ENCODE measurements around the gene ABHD17A.
"Not testable (repeated sequence)": the region's sequence is repeated elsewhere in the genome, so short reads cannot be mapped to it uniquely, and the experiment has no call there.

ABHD17A gene

DNA sequence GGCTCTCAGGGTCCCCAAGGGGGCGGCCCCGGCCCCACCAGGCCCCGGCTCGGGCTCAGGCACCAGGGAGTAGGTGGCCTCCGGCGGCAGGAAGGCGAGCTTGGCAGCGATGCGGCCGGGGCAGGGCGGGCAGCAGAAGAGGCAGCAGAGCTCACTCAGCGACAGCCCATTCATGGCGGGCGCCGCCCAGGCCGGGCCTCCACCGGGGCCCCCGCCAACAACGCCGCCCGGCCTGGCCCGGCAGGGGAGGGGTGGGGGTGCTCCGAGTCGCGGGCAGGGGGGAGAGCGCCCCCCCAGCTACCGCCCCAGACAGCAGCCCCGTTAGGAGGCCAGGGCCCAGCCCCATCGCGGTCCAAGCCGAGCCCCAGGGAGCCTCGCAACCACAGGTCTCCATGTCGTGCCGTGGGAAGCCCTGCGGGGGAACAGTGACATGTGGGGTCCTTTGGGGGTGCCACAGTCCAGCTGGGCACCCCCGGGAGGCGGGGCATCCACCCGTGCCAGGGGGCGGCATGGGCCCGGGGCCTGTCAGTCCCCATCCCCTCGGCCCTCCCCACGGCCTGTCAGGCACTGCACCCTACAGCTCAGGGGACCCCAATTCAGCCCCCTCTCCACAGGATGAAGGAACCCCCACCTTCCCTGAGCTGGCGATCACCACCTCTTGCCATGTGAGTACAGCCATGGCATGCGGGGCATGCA is 3.8 kb downstream of the ABHD17A start:
- not testable (repeated sequence) for DNase-seq (ENCODE audit: low spot score)

DNA sequence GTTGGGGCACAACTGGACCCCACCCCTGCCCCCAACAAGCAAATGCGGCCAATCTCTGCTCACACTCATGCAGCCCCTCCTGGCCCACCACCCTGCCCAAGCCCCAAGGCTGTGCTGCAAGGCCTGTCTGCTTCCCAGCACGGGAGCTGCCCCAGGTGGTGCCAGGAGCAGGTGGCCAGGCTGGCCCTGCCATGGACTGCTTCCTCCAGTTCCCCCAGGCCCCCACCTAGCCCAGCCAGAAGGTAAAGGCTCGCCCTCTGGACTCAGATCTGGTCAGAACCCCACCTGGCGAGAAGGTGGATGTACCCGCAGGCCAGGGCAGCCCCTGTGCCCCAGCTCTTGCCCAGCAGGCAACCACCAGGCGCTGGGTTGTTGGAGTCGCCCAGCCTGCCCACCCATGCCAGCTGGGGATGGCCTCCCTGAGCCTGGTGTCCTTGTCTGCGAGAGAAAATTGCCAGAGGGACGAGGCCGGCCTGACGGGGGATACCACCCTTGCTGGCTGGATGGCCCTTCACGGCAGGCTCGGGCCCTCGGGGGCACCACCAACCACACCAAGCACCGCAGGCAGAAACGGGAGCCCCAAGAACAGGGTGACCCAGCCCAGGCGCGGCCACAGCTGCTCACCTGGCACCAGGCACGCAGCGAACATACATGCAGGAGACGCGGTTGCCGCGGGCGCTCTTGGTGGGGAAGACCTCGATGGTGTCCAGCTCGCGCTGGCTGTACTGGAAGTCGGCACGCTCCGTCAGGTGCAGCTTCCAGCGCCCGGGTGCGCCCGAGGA is 4.5 kb downstream of the ABHD17A start:
- DNase-seq (ENCODE audit: low spot score), result no peak

DNA sequence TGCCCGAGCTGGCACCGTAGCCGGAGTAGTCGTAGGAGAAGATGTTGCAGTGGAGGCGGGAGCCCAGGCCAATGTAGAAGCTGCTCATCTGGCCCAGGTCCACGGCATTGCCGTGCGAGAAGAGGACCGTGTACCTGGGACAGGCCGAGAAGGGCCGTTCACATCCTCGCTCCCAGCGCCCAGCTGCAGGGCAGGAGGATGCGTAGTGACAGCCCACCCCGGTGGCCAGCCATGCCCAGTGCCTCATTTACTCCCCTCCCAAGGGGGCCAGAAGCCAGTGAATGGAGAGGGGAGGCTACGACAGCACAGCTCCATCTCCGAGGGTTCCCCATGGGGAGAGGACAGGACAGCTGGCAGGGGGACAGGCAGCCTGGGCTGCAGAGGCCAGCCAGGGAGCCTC is 5.3 kb downstream of the ABHD17A start:
- DNase-seq (ENCODE audit: low spot score), result not testable (repeated sequence)

DNA sequence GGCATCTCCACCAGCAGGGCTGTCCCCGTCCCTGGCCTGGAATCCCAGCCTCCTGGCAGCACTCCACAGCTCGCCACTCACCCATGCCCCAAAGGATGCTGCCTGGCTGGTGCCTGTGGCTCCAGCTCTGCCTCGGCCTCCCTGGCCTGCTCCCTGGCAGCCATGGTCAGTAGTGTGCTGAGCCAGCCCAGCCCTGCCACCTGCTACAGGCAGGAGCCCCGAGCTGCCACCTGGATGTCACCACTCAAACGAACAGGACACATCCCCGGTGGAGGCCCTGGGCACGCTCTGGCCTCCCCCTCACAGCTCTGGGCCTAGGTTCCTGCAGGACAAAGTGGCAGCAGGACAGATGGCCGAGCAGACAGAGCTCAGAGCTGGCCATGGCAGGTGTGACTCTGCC is 6.7 kb downstream of the ABHD17A start:
- not testable (repeated sequence) for DNase-seq (ENCODE audit: low spot score)

DNA sequence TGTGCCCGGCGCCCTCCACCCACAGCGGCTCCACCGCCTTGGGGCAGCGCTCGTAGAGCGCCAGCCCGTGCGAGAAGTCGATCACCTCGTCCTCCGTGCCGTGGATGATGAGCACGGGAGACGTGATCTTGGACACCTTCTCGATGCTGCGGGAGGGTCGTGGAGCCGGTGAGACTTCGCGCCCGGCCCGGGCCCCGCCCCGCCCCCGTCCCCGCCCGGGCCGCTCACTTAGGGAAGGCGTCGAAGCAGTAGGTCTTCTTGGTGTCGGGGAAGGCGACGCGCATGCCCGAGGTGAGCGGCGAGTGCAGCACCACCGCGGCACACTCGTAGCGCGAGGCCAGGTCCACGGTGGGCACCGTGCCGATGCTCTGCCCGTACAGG is 8.0 kb downstream of the ABHD17A start:
- DNase-seq (ENCODE audit: low spot score), result not testable (repeated sequence)

DNA sequence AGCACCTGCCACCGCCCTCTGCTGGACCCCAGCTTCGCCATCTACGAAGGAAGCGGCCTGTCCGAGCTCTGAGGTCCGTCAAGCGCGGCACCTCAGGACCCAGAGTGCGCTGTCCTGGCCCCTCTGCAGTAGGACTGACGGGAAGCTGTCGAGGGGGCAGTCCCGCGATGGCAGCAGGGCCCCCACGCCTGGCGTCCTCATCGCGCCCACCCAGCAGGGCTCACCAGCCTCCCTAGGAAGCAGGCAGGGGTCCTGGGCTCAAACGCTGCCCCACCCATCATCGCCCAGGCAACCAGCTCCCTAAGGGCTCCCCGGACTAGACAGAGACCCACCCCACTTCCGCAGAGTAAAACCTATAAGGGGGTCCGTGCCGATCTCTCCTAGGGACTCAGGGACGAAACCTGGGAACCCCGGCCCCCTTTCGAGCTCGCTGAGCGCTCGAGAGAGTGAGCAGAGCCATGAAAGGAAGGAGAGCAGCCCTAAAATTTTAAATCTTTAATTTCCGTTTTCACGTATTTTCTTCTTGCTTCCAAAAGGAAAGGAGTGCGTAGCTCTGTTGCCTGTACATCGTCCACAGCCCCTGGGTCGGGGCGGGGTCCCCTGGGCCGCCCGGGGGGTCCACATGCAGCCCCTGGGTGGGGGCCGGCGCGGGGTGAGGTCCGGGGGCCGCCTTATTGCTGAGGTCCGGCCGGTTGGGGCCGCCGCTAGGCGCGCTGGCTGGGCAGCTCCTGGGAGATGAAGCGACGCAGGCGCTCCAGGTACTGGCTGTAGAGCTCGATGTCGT is 8.6 kb downstream of the ABHD17A start:
- not testable (repeated sequence) for DNase-seq (ENCODE audit: low spot score)

DNA sequence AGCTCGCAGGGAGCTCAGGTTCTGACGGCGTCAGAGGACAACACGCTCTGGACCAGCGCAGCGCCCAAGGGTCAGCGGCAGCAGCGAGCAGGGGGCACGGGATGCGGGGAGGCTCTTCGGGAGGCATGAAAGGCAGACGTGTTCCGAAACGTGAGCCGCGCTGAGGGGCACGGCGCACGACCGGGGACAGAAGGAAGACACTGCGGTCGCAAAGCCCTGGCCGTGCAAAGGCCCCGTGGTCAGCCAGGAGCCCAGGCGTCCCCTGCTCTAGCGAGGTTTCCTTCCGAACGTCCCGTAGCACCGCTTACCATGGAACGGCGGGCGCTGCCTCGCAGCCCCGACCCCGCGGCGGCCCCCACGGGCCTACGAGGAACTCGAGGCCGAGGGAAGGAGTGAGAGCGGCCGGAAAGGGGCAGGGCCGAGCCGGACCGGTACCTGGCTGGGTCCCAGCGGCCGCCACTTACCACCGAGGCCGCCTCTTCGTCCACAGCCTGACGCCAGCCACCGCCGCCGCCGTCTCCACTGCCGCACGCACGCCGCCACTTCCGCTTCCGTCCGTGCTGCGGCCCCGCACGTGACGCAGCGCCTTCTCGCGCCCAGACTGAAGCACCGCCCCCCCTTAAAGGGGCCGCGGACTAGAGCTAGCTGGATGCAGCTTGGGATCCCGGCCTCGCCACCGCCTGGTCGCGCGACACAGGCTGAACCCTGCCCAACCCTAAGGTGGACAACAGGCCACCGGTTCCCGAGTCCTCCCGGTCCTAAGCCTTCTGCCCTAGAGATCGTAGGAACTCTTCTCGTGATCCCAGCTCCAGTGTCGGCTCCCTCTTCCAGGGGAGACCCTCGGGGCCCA is 9.4 kb downstream of the ABHD17A start:
- DNase-seq (ENCODE audit: low spot score), result peak; percentile 63

DNA sequence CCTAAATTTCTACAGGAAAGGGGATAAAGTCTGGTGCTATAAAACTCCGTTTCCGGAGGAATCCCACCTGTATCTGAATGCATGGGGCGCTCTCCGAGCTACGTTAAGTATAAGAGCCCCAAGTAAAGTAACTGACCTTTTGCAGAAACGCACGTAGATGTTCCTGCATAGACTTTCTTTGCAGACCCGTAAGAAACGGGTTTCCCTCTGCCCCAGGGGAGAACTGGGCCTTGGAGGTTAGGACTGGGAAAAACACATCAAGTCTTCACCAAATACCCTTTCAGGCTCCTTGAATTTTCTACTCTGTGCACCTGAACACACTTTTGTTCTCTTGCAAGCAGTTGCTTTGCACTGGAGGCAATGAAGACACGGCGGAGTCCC is 10.0 kb downstream of the ABHD17A start:
- not testable (repeated sequence) for DNase-seq (ENCODE audit: low spot score)

DNA sequence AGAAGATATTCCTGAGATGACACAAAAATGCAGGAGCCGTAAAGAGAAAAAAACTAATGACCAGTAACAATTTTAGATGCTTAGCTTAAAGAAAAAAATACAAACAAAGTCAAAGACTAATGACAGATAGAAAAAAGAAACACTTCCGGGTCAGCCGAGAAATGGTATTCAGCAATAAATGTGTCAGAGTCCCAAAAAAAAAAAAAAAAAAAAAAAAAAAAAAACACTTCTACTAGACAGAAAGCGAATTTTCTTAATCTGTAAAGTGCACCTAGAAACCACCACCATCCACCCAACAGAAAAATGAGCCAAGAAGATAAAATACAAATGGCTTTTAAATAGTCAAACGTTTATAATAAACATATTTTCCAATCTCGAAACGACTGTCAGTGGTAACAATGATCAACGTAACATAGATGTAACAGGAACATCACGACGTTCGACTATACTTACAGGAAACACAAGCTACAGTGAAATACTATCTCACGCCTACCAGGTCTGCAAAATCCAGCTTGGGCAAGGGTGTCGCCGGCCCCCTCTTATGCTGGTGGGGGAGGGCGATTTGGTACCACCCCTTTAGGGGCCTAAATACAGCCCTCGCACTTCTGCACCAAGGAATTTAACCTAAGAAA is 10.6 kb downstream of the ABHD17A start:
- no peak for DNase-seq (ENCODE audit: low spot score)

DNA sequence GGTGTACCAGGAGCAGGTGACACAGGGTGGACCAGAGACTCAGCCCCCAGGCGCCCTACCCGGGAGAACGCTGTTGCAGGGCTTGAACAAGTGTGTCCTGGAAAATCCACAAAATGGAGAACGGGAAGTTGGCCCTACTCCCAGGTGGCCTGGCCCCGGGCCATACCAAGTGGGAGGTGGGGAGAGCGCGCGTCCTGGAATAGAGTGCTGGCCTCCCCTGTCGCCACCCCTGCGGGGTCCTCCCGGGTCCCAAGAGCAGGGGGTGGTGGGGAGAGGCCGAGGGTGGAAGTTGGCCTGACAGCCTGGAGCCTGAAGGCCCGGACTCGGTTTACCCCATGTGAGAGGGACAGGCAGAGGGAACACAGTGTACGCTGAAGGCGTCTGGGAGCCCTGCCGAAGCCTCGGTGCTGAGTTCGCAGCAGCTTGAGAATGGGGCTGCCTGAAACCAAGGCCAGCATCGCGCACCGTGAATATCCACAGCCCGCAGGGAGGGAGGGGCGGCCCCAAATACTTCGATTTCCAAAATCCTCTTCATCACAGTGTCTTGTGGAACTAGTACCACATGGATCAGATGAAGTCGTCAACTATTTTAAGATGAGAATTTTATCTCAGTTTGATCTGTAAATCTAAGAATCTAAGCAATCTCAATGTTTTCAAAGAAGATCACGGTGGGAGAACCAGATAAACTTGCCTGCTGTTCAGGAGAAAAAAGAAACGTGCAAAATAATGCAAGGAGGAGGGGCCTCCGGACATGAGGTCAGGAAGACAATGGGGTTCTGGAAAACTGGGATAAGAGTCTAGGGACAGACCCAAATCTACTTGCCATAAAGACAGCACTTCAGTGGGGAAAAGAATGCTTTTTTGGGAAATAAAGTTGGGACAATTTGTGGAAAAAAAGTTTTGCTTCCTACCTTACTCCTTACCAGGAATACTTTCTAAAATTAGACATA is 11.5 kb downstream of the ABHD17A start:
- no peak for DNase-seq (ENCODE audit: low spot score)

DNA sequence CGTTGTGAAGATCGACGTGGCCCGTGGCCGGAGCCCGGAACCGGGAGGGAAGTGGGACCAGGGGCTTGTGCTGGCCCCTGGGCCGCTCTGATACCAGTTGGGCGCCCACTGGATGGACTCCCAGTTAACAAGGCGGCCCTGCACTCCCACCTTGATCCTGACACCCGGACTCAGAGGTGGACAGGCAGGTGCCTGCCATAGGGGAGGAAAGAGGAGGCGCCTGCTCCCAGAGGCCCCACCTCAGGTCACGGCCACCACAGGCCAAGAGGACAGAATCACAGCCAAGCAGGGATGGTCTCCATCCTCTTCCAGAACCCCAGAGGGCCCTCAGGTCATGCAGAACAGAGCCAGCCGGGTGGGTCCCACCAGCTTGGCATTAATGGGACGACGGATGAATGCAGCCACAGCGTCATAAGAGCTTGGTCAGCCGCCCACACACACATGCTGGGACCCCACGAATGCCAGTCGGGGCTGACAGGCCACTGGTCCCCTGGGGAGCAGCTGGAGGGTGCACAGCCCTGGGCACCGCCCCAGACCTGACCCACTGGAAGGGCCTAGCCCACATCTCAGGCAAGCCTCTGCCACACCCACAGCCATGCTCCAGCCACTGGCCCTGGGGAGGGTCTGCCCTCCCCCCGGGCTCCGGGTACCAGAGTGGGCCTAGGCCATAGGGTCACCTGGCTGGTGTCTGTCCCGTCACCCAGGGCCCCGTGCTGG is 12.3 kb downstream of the ABHD17A start:
- no peak for DNase-seq (ENCODE audit: low spot score)

DNA sequence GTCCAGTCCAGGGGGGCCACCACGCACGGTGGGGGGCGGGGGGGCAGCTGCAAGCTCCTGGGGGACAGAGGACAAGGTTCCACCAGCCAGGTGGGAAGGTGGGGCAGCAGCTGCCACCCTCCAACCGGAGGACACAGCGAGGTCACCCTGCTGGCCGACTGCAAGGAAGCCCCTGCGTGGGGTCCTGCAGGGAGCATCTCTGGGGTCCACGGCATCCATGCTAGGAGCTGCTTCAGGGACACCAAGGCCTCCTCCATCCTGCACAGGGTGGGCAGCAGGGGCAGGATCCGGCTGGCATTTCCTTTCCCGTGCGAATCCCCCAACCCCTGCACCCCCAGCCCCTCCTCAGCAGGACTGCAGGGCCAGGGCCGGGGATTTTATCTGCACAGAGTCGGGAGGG is 13.7 kb downstream of the ABHD17A start:
- no peak for DNase-seq (ENCODE audit: low spot score)

DNA sequence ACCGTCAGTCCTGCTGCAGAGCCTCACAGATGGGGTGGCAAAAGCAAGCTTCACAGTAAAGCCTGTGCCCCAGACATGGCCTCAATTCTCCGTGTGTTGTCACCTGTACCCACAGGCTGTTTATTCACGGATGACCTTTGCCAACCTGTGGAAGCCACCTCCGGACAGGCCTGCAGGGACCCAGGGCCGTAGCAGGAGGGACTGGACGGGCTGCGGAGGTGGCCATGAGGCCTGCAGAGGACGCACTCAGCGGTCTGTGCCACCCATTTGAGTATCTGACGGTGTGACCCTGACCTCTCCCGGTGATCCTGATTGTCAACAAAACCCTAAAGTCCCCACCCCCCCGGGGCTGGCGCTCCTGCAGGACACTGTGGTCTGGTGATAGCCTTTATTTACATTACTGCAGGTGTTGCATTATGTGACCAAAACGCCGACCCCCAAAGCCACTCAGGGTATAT is 14.1 kb downstream of the ABHD17A start:
- DNase-seq (ENCODE audit: low spot score), result no peak

DNA sequence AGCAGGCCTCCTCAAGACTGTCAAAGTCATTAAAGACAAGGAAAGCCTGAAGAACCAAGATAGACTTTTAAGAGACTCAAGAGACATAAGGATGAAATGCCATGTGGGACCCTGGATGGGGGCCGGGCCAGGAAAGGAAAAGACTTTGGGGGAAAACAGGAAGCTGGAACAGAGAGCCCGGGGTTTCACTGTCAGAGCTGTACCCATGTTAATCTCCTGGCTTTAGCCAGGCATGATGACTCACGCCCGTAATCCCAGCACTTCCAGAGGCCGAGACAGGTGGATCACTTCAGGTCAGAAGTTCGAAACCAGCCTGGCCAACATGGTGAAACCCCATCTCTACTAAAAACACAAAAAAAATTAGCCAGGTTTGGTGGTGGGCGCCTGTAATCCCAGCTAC is 16.3 kb downstream of the ABHD17A start:
- DNase-seq (ENCODE audit: low spot score), result no peak

DNA sequence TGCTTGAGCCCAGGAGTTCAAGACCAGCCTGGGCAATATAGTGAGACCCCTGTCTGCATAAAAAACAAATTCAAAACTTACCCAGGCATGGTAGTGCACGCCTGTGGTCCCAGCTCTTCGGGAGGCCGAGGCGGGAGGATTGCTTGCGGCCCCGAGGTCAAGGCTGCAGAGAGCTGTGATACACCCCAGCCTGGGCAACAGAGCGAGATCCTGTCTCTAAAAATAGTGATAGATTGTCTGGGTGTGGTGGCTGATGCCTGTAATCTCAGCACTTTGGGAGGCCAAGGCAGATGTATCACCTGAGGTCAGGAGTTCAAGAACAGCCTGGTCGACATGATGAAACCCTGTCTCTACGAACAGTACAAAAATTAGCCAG is 18.0 kb downstream of the ABHD17A start:
- no peak for DNase-seq (ENCODE audit: low spot score)

DNA sequence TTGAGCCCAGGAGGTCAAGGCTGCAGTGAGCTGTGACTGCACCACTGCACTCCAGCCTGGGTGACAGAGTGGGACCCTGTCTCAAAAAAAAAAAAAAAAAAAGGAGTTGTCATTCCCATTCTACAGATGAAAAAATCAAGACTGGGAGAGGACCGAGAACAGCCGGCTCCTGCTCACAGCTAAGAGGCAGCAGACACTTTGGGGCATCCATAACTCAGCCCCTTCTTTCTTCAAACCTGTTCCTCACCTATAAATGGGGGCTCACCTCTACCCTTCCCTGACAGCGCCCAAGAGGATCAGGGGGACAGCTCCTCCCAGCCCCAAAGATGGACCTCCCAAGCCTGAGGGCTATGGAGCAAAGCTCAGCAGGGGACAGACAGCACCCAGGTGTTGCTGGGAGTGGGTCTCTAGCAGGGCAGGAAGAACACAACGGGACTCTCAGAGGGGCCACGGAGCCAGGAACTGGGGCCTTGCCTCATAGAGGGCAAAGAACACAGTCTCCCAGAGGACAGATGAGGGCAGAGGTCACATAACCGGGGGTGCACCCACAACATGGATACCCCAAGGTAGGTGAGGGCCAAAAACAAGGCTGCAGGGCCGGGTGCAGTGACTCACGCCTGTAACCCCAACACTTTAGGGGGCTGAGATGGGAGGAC is 18.5 kb downstream of the ABHD17A start:
- DNase-seq (ENCODE audit: low spot score), result no peak

DNA sequence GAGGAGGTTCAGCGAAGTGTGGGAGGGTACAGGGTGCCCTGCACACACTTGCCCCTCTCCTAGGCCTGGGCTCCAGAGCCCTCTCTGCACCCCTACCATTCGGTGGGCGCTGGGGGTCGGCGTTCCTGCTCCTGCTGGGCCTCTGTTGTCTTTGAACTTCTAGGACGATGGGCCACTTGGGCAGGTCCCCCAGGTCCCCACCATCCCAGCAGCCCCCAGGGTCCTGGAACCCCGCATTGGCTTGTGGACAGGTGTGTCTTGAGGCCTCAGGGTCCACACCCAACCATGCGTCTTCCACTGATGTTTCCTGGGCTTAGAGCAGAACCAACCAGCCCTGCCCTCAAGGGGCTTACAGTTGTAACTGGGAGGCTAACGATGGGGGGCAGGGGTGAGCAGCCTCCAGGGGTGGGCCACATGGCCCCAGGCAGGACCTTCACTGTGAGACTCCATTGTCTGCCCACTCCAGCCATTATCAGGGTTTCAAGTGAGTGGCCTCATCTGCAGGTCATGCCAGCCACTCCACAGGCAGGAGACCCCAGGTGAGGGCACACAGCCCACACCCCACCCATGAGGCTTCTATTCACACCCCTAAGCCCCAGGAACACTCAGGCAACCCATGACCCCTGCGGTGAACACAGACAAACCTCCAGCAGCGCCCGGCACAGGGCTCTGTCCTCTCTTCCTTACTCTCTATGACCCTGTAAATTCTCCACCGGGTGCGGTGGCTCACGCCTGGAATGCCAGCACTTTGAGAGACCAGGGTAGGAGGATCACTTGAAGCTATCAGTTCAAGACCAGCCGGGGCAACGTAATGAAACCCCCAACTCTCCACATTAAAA is 19.9 kb downstream of the ABHD17A start:
- no peak for DNase-seq (ENCODE audit: low spot score)
